Measurements from ENCODE around the gene MYO6. TPM values are rescaled to one million over a fixed set of nuclear protein-coding genes. Genes with fewer than 3 reads are reported as not detected.
"Not testable (repeated sequence)": the region's sequence is repeated elsewhere in the genome, so short reads cannot be mapped to it uniquely, and the experiment has no call there.

The MYO6 gene
- 17.1 TPM for polyA plus RNA-seq (2013, experiment 1 of 2; ENCODE audit: insufficient read length)
- polyA plus RNA-seq (2013, experiment 2 of 2; ENCODE audit: insufficient read length): 20.0 TPM

- peak; percentile 75 for DNase-seq
These were observed at the start of gene MYO6 for GRCh38 chr6:75748743-75749538. Gene MYO6, plus strand, starts transcription at chr6:75749239. Its CDS starts 68,309 bp downstream, at chr6:75817548.

- DNase-seq: not testable (repeated sequence)
These were observed 40.7 kb upstream of the MYO6 start for GRCh38 chr6:75708334-75708733.

GRCh38 chr6:75711173-75711572 is 37.9 kb upstream of the MYO6 start:
- no peak for DNase-seq

- no peak for DNase-seq
These were observed 29.9 kb upstream of the MYO6 start for GRCh38 chr6:75719133-75719532.

- no peak for DNase-seq
These were observed 25.7 kb upstream of the MYO6 start for GRCh38 chr6:75723382-75723781.

GRCh38 chr6:75727206-75727605 is 21.8 kb upstream of the MYO6 start:
- DNase-seq: no peak

GRCh38 chr6:75731029-75731428 is 18.0 kb upstream of the MYO6 start:
- DNase-seq: not testable (repeated sequence)

- peak; percentile 23 for DNase-seq
These were observed 13.4 kb upstream of the MYO6 start for GRCh38 chr6:75735491-75736186.

GRCh38 chr6:75743971-75744370 is 5.1 kb upstream of the MYO6 start:
- no peak for DNase-seq

GRCh38 chr6:75745404-75745803 is 3.6 kb upstream of the MYO6 start:
- DNase-seq: no peak

GRCh38 chr6:75746221-75746620 is 2.8 kb upstream of the MYO6 start:
- no peak for DNase-seq

- no peak for DNase-seq
These were observed 1.7 kb upstream of the MYO6 start for GRCh38 chr6:75747152-75747992.

GRCh38 chr6:75748003-75748742 is 866 bp upstream of the MYO6 start:
- DNase-seq: no peak

GRCh38 chr6:75751443-75751842 is 2.4 kb downstream of the MYO6 start:
- DNase-seq: no peak

GRCh38 chr6:75752365-75752764 is 3.3 kb downstream of the MYO6 start:
- DNase-seq: no peak

GRCh38 chr6:75755704-75756103 is 6.7 kb downstream of the MYO6 start:
- DNase-seq: no peak

GRCh38 chr6:75757295-75757694 is 8.3 kb downstream of the MYO6 start:
- DNase-seq: no peak

GRCh38 chr6:75758061-75758460 is 9.0 kb downstream of the MYO6 start:
- DNase-seq: no peak

GRCh38 chr6:75759207-75759606 is 10.2 kb downstream of the MYO6 start:
- no peak for DNase-seq

- no peak for DNase-seq
These were observed 11.3 kb downstream of the MYO6 start for GRCh38 chr6:75760320-75760719.

GRCh38 chr6:75761489-75761888 is 12.4 kb downstream of the MYO6 start:
- no peak for DNase-seq

- DNase-seq: no peak
These were observed 13.0 kb downstream of the MYO6 start for GRCh38 chr6:75762063-75762462.

Measured in fibroblast of skin of scalp (primary cell).